HG03039 (cell line): Measurements from ENCODE around the gene PLK5.
"Not testable (repeated sequence)": the region's sequence is repeated elsewhere in the genome, so short reads cannot be mapped to it uniquely, and the experiment has no call there.

ENCODE experiments used
- ATAC-seq: cut with Tn5 transposase; IDR thresholded peaks from one replicate; pipeline ENCODE4 v1.9.1; 2021; ENCODE audit warnings: mild to moderate bottlenecking, moderate library complexity; ENCODE audit not compliant: unreplicated experiment

Gene PLK5

DNA sequence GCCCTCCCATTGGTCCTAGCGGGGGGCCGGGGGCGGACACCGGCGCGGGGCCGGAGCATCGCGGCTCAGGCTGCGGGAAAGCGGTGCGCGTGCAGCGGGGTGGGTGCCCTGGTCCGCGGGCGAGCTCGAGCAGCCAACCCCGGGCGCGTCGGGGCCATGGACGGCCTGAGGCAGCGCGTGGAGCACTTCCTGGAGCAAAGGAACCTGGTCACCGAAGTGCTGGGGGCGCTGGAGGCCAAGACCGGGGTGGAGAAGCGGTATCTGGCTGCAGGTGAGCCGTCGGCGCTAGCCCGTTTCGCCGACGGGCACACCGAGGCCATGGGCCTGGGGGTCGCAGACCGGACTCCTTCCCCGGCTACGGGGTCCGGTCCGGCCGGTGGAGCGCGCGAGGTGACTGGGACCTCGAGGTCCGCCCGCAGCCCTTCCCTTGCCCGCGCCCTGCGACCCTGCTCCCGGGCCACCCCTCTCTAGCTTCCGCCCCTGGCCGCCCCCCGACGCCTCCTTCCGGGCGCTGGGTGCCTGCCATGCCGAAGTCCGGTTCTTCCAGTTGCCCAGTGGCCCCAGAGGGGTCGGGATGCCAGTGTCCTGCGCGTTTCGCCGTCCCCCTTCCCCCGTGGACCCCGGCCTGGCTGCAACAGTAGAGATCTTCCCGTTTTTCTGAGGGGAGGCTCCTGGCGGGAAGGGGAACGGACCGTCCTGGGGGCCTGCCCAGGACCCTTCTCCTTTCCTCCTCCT, 32.6 kb upstream of the PLK5 start, which contains the start of gene REEP6:
Gene REEP6 (plus strand): TSS at position 68 of the 735 bp plus-strand sequence. CDS start 89 bp downstream, at position 157.
- ATAC-seq = no peak

DNA sequence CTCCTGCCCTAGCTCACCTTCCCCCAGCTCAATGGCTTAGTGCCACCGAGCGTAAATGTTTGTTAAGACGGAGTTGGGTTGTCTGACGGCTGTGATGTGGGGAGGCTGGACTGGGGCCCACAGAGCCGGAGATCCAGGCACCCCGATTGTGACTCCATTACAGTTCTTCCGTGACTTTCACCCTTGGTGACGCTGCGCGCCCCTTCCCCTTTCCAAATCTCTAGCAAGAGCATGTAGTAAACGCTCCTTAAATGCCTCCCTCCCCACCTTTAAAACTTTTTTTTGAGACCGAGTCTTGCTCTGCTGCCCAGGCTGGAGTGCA, 32.1 kb upstream of the PLK5 start:
- no peak for ATAC-seq

DNA sequence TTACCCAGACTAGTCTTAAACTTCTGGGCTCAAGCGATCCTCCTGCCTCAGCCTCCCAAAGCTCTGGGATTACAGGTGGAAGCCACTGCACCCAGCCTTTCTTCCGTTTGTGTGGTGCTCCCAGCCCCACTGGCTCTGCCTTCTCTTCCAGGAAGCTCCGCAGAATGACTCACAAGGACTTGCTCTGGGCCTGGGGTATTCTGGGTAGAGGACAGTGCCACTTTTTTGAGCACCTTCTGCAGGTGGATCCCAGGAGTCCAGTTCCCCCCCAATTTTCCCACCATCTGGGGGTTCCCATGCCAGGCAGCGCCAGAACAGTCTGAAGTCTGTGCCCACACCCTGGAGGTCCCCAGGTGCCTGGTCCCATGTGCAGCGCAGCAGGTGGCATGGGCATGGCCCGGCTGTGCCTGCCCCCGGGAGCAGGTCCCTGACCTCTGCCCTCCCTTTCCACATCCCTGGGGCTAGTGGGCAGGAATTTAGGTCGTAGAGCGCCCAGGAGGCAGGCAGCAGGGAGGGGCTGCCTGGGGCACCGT, 31.3 kb upstream of the PLK5 start:
- ATAC-seq = no peak

DNA sequence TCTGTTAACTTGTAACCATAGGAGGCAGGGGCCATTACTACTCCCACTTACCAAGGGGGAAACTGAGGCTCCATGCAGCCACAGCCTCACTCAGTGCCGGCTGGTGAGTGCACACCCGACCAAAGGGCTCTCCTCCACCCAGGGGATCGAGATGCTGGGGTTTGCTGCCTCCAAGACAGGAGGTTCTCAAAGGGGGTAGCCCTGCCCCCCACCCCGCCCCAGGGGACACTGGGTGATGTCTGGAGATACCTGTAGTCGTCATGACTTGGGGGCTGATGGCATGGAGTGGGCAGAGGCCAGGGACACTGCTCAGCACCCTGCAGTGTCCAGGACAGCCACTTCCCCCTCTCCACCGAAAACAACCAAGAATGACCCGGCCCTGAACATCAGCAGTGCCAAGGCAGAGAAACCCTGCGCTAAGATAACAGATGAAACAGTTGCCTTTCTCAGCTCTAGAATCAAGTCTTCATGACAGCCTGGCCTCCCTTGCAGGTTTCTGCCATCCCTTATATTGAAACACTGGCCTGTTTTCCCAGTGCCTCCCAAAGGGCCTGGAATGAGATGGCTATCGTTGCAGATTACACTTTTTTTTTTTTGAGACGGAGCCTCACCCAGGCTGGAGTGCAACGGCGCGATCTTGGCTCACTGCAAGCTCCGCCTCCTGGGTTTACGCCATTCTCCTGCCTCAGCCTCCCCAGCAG, 29.6 kb upstream of the PLK5 start:
- no peak for ATAC-seq

DNA sequence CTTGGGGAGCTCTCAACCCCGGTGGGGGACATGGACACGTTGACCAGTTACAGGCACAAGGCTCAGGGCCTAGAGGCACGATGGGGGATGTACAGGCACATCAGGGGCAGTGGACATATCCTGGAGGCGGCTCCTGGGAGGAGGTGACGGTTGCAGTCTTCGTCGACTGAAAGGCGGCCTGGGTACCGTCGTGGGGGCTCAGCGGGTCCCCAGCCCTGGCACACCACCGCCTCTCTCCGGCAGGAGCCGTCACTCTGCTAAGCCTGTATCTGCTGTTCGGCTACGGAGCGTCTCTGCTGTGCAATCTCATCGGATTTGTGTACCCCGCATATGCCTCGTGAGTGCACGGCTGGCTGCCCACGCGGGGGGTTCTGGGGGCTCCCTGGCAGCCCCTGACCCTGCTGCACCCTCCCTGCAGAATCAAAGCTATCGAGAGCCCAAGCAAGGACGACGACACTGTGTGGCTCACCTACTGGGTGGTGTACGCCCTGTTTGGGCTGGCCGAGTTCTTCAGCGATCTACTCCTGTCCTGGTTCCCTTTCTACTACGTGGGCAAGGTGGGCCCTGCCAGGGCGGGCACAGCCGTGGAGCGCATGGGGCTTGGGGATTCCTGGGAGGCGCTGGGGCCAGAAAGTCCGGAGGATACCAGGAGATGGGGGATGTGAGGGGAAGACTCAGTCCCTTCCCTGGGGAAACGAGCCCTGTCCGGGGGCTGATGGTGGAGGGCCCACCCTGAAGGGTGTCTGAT, 28.7 kb upstream of the PLK5 start:
- no peak for ATAC-seq

DNA sequence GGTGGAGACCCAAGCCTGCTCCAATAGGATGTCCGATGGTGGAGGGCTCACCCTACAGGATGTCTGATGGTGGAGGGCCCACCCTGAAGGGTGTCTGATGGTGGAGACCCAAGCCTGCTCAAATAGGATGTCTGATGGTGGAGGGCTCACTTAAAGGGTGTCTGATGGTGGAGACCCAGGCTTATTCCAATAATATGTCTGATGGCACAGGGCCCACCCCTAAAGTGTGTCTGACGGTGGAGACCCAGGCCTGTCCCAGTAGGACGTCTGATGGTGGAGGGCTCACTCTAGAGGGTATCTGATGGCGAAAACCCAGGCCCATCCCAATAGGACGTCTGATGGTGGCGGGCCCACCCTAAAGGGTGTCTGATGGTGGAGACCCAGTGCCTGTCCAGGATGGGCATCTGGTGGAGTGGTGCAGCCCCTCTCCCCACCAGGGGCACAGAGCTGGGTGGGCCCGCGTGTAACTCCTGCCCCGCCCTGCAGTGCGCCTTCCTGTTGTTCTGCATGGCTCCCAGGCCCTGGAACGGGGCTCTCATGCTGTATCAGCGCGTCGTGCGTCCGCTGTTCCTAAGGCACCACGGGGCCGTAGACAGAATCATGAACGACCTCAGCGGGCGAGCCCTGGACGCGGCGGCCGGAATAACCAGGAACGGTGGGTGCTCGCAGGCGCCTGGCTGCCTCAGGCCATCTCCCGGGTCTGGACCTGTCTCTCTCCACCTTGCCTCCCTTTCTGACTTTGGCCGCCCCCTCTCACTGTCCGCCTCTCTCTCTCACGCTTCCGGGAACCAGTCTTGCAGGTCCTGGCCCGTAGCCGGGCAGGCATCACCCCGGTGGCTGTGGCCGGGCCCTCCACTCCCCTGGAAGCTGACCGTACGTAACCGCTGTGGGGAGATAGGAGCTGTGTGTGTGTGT, 27.8 kb upstream of the PLK5 start:
- ATAC-seq = no peak

DNA sequence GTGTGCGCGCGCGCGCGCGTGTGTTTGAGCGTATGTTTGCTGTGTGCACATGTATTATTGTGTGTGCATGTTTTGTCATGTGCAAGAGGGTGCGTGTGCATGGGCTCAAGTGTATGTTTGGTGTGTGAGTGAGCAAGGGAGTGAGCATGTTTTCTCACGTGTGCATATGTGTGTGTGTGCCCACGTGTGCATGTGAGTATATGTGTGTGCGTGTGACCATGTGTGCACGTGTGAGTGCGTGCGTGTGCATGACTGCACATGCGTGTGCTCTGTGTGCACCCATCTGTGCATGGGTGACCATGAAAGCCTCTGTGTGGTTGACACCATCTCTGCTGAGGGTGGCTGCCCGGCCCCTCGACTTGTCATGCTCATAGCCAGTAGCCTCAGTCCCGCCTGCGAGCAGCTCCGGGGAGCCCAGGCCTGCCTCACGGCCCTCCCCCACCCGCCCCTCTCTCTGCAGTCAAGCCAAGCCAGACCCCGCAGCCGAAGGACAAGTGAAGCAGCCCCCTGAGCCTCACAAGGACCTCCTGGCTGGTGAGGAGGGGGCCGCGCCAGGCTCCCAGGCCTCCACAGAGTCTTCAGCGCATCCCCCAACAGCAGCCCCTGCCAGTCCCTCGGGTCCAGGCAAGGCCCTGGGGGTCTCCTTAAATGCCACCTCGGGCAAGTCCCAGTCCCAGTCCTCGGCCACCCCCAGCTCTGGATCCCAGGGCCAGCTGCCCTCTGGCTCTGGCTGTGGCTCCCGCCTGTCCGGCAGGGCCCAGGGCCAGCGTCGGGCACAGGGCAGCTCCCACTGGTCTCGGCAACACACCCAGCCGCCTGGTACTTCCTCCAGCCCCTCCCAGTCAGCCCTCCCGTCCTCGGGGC, 26.9 kb upstream of the PLK5 start:
- ATAC-seq = no peak

DNA sequence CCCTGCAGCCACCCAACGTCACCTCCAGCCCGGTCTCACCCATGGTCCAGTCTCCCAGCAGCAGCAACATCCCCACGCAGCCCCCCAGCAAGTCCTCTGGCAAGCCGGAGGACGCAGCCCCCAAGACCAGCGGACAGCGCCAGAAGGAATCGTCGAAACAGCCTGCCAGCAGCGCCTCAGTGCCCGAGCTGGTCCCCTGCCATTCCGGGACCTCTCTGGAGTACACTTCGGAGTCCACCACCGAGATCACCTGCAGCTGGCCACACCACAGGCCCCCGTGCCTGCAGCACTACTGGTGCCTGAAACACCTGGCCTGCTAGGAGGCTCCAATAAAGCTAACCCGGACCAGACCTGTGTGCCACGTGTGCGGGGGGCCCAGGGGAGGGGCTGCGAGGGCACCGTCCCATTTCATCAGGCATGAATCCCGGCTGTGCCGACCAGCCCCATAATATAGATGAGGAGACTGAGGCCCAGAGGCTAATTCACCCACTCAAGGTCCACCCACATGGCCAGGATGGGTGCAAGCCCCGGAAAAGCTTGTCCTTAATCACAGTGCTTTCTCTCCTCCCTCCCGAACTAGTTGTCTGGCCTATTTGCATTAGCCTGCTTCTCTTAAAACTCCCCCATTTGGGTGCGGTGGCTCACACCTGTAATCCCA, 26.2 kb upstream of the PLK5 start:
- ATAC-seq = no peak

DNA sequence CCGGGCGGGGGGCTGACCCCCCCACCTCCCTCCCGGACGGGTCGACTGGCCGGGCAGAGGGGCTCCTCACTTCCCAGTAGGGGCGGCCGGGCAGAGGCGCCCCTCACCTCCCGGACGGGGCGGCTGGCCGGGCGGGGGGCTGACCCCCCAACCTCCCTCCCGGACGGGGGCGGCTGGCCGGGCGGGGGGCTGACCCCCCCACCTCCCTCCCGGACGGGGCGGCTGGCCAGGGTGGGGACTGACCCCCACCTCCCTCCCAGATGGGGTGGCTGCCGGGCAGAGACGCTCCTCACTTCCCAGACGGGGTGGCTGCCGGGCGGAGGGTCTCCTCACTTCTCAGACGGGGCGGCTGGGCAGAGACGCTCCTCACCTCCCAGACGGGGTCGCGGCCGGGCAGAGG, 24.6 kb upstream of the PLK5 start:
- not testable (repeated sequence) for ATAC-seq

DNA sequence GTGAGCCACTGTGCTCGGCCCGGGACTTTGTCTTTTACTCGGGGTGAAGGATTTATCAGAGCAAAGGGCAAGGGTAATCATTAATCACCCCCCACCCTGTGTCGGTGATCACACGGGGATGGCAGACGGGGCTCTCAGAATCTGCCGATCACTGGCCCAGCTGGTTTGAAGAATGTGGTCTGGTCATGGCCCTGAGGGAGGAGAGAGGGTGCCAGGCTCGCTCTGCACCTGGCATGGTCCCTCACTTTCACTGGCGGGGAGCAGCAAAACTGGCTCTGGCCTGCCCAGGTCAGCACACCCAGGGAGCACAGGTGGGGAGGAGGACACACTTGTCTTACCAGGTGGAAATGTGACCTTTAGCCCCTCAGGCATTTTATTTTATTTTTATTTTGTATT, 22.7 kb upstream of the PLK5 start:
- no peak for ATAC-seq

DNA sequence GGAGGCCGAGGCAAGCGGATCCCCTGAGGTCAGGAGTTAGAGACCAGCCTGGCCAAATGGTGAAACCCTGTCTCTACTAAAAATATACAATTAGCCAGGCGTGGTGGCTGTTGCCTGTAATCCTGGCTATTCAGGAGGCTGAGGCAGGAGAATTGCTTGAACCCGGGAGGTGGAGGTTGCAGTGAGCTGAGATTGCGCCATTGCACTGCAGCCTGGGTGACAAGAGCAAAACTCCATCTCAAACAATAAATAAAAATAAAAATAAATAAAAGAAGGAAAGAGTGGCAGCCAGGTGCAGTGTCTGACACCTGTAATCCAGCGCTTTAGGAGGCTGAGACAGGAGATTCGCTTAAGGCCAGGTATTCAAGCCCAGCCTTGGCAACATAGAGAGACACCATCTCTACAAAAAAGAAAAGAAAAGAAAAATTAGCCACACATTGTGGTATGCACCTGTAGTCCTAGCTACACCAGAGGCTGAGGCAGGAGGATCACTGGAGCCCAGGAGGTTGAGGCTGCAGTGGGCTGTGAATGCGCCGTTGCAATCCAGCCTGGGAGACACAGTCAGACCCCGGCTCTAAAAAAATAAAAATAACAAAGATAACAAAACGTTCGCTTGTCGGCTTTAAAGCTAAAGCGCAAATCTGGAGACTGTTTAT, 21.3 kb upstream of the PLK5 start:
- no peak for ATAC-seq

DNA sequence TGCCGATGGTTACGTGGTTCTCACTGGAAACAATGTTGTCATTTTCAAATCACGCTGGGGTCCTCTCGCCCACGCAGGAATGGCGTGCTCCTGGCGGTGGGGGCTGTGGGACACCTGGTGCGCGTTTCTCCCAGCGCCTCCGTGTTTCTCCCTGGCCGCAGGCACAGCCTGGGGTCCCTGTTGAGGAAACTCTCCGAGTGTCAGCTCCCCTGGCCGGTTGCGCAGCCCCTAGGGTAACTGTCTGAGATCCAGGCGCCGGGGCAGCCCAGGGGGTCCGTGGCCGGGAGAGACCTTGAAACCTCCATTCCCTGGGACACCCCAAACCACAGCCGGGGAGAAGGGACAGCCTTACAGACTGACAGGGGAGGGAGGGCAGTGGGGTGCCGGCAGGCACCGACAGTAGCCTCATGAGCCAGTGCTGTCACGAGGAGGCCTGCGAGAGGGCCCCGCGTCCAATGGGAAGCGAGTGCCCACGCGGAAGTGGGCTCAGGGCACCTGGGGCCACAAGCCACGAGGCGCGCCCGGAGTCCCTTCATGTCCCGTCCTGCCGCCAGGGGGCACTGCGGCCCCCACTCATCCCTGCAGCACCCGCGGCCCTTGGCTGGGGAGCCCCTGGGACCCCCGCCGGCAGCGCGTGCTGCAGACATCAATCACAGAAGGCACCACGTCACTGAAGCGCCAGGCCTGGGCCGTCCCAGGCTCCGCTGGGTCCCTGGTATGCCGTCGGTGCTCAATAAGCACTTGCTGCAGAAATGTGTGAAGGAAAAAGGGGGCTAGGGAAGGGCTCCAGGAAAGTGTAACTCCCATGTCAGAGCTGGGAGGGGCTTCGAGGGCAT, 20.6 kb upstream of the PLK5 start:
- ATAC-seq = no peak

DNA sequence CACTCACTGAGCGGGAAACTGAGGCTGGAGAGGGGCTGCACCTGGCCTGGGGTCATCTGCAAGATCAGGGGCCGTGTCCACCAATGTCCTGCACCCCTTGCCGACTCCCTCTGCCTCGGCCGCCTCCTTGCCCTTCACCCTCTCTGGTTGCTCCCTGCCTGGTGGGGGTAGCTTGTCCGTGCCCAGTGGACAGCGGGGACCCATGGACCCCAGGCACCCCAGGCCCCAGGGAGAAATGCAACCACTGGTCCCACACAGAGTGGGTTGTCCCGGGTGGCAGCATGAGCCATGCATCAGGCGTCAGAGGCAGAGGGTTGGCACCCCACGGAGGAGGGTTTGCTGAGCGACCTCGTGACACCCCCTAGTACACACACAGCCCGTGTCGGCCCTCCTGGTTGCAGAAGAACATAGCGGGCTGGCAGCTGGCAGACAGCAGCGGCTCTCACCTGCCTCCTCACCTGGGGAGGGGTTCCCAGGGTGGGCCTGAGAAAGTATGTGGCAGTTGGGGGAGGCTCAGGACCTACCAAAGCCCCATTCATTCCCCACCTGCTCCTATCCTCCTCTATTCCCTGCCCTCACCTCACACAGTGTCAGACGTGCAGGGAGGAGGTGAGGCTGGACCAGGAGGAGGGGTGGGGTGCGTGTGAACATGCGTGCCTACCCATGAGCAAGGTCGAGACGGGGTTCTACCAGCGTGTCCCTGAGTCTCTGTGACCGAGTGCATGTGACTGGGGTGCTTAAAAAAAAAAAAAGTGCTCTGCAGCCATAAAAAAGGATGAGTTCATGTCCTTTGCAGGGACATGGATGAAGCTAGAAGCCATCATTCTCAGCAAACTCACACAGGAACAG, 19.7 kb upstream of the PLK5 start:
- ATAC-seq = no peak

DNA sequence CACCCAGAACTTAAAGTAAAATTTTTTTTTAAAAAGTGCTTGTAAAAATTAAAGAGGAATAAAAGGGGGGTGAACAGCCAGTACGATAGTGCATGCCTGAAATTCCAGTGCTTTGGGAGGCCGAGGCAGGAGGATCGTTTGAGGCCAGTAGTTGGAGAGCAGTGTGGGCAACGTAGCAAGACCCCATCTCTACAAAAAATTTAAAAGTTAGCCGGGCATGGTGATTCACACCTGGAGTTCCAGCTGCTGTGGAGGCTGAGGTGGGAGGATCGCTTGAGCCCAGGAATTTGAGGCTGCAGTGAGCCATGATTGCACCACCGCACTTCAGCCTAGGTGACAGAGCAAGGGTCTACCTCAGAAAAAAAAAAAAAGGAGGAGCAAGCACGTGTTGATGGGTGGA, 18.9 kb upstream of the PLK5 start:
- no peak for ATAC-seq

DNA sequence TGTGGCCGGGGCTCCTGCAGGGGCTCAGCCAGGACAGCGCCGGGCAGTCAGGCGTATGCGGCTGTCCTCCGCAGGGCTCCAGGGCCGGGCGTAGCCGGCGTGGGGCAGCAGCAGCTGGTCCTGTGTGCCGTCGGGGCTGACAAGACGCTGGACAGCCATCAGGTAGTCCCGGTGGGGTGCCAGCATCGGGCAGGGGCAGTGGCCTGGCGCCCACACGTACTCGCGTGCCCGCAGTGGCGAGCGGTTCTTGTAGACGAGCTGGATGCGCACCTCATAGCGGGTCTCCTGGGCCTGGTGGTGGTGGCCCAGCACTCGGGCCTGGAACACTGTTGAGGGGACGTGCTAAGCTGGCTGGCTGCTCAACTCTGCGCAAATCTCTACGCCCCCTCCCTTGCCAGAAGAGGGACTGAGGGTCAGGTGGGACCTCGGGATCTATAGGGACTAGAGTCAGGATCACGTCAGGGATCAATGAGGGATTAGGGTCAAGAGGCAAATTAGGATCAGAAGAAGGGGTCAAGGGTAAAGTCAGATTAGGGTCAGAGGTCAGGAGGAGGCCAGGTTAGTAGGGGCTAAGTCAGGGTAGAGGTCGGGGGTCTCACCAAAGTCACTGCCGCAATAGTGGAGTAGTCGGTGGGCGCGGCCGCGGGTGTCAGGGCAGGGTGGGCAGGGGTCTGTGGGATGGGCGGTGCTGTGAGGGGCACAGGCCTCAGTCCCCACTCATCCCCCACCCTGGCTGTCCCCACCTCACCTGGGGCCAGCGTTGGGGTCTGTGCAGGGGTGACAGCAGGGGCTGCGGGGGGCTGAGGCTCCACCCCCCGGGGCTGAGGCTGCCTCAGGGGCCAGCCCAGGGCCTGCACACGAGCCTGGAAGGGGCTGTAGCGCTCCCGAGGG, 17.6 kb upstream of the PLK5 start:
- no peak for ATAC-seq

DNA sequence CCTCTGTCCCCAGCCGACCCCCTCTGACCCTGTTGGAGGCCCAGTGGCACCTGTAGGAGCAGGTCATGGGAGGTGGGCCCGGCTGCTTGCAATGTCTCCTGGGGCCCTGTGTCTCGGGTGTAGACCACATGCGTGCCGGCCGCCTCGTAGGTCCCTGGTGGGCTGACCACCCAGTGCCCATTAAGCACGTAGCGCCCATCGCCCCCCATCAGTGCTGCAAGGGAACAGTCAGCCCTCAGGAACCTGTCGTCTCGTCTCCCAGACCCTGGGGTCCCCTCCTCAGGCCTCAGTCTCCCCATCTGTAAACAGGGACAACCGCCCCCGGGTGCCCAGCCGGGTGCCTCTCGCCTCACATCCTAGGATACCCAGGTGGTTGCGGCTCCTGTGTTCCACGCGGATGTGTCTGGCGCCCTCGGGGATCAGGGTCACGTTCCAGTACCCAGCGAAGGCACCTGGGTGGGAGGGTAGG, 16.7 kb upstream of the PLK5 start:
- no peak for ATAC-seq
